ENCODE results near the gene ZNF581.

Gene ZNF581

GRCh38 chr19:55691561-55692481 is 48.4 kb downstream of the ZNF581 start:
- peaks cover 34% of the 10 kb centered on the region for H3K36me3 ChIP-seq (replicated peaks)
- no peaks in the 10 kb centered on the region for H3K27me3 ChIP-seq (ENCODE audit: low read depth)
- in situ Hi-C loops (cut with MboI; ENCODE audit: low sequenced_read_pairs) = no loop called here
- H3K4me3 ChIP-seq = no peak overlapping the region
- no peak for DNase-seq (ENCODE audit: low spot score in 2 of 2)
- no peaks in the 10 kb centered on the region for H3K4me1 ChIP-seq
- H3K9me3 ChIP-seq = no peaks in the 10 kb centered on the region

DNA sequence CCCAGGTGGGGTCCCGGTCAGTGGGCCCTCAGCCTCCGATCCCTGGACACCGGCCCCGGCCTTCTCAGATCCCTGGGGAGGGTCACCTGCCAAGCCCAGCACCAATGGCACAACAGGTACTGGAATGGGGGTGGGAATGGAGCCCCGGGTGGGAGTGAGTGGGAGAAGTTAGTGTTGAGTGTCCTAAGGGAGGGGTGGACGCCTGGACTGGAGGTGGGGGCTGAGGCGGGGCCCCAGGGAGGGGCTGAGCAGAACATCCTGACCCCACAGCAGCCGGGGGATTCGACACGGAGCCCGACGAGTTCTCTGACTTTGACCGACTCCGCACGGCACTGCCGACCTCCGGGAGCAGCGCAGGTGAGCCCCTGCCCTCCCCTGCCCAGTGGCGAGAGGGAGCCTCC is 49.2 kb downstream of the ZNF581 start:
- DNase-seq (ENCODE audit: low spot score in 2 of 2) = no peak
- Histone ChIP-seq H3K27me3 (ENCODE audit: low read depth) (no peaks in the 10 kb centered on the region), H3K4me3 (no peak overlapping the region), H3K9me3 (no peaks in the 10 kb centered on the region), H3K36me3 (replicated peaks) (peaks cover 34% of the 10 kb centered on the region), H3K4me1 (no peaks in the 10 kb centered on the region)
- in situ Hi-C loops (cut with MboI; ENCODE audit: low sequenced_read_pairs) = no loop called here

GRCh38 chr19:55693336-55693974 is 50.0 kb downstream of the ZNF581 start:
- H3K9me3 ChIP-seq = no peaks in the 10 kb centered on the region
- H3K4me1 ChIP-seq = no peaks in the 10 kb centered on the region
- DNase-seq (ENCODE audit: low spot score in 2 of 2) = no peak
- no peaks in the 10 kb centered on the region for H3K27me3 ChIP-seq (ENCODE audit: low read depth)
- peaks cover 34% of the 10 kb centered on the region for H3K36me3 ChIP-seq (replicated peaks)
- in situ Hi-C loops (cut with MboI; ENCODE audit: low sequenced_read_pairs) = no loop called here
- H3K4me3 ChIP-seq = no peak overlapping the region

DNA sequence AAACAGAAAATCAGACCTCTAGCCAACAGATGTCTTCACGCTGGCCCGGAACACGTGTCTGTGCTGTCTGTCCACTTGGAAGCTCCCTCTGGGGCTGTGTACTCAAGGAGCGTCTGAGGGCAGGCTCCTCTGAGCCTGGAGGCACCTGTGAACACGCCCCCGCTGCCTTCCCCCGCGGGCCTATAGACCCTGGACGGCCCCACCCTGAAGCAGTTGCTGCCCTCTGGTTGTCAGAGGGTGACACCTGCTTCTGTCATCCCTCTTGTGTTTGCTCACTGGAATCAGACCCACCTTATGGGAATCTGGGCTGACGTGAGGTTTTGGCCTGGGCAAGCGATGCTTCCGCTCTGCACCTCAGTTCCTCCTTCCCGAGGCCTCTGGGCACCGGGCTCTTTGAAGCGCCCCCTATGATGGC is 50.8 kb downstream of the ZNF581 start:
- Histone ChIP-seq H3K4me3 (no peak overlapping the region), H3K27me3 (ENCODE audit: low read depth) (no peaks in the 10 kb centered on the region), H3K9me3 (no peaks in the 10 kb centered on the region), H3K4me1 (no peaks in the 10 kb centered on the region), H3K36me3 (replicated peaks) (peaks cover 34% of the 10 kb centered on the region)
- DNase-seq (ENCODE audit: low spot score in 2 of 2) = no peak
- in situ Hi-C loops (cut with MboI; ENCODE audit: low sequenced_read_pairs) = no loop called here

- in situ Hi-C loops (cut with MboI; ENCODE audit: low sequenced_read_pairs) = no loop called here
- peaks cover 30% of the 10 kb centered on the region for H3K36me3 ChIP-seq (replicated peaks)
- no peak for DNase-seq (ENCODE audit: low spot score in 2 of 2)
These were observed 51.4 kb downstream of the ZNF581 start for GRCh38 chr19:55694656-55695491.

More at GRCh38 chr19:55694656-55695491, 51.4 kb downstream of the ZNF581 start:
- Histone ChIP-seq H3K4me3 (no peak overlapping the region), H3K27me3 (ENCODE audit: low read depth) (no peaks in the 10 kb centered on the region), H3K4me1 (no peaks in the 10 kb centered on the region), H3K9me3 (no peaks in the 10 kb centered on the region)

All from HAP-1 (cell line).